ENCODE measurements around the gene GRIK4. TPM values are rescaled to one million over a fixed set of nuclear protein-coding genes. Genes with fewer than 3 reads are reported as not detected.

The GRIK4 gene
- total RNA-seq, 2 experiments from 2014 or later: not detected

- no peaks in the 10 kb centered on the region for H3K36me3 Mint-ChIP-seq (ENCODE audit: low read depth)
- no peak for ATAC-seq
- intact Hi-C loops (cut with micrococcal nuclease): no loop called here
- no peaks in the 10 kb centered on the region for H3K9me3 Mint-ChIP-seq
- H3K4me1 Mint-ChIP-seq (ENCODE audit: low read depth): no peaks in the 10 kb centered on the region
- H3K27ac Mint-ChIP-seq: no peak overlapping the region
- POLR2A ChIA-PET: no interaction called here
- H3K27me3 Mint-ChIP-seq: peaks cover 12% of the 10 kb centered on the region
- CTCF ChIA-PET: no interaction called here
- H3K4me3 Mint-ChIP-seq: no peak overlapping the region
- no peak for DNase-seq
- TF ChIP-seq, protein P1, sequence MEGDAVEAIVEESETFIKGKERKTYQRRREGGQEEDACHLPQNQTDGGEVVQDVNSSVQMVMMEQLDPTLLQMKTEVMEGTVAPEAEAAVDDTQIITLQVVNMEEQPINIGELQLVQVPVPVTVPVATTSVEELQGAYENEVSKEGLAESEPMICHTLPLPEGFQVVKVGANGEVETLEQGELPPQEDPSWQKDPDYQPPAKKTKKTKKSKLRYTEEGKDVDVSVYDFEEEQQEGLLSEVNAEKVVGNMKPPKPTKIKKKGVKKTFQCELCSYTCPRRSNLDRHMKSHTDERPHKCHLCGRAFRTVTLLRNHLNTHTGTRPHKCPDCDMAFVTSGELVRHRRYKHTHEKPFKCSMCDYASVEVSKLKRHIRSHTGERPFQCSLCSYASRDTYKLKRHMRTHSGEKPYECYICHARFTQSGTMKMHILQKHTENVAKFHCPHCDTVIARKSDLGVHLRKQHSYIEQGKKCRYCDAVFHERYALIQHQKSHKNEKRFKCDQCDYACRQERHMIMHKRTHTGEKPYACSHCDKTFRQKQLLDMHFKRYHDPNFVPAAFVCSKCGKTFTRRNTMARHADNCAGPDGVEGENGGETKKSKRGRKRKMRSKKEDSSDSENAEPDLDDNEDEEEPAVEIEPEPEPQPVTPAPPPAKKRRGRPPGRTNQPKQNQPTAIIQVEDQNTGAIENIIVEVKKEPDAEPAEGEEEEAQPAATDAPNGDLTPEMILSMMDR (IDR thresholded peaks at IDR 0.05): no peak
Measured at GRCh38 chr11:120663142-120663541, 151.6 kb downstream of the GRIK4 start.

- intact Hi-C loops (cut with micrococcal nuclease): no loop called here
- peaks cover 11% of the 10 kb centered on the region for H3K27me3 Mint-ChIP-seq
- ATAC-seq (no peak), DNase-seq (no peak)
- no peak overlapping the region for H3K4me3 Mint-ChIP-seq
- TF ChIP-seq, protein P1 (IDR thresholded peaks at IDR 0.05): no peak
- no peak overlapping the region for H3K27ac Mint-ChIP-seq
- CTCF ChIA-PET: interaction anchor here (0.9 to 1.0 kb wide), 2 partner anchors 19 to 154 kb away, joined by 3 read pairs; partner anchors contain the start of gene GRIK4
- H3K36me3 Mint-ChIP-seq (ENCODE audit: low read depth): no peaks in the 10 kb centered on the region
- H3K9me3 Mint-ChIP-seq: no peaks in the 10 kb centered on the region
- H3K4me1 Mint-ChIP-seq (ENCODE audit: low read depth): no peaks in the 10 kb centered on the region
- POLR2A ChIA-PET: no interaction called here
Measured at GRCh38 chr11:120666121-120666639, 154.6 kb downstream of the GRIK4 start.

- H3K4me1 Mint-ChIP-seq (ENCODE audit: low read depth): no peaks in the 10 kb centered on the region
- POLR2A ChIA-PET: no interaction called here
Measured at GRCh38 chr11:120667281-120667680, 155.7 kb downstream of the GRIK4 start.

GRCh38 chr11:120667934-120668333 is 156.4 kb downstream of the GRIK4 start:
- ChIA-PET POLR2A (no interaction called here), CTCF (interaction anchor here (2.0 kb wide), 1 partner anchor 17 kb away, joined by 4 read pairs; no protein-coding TSS in a partner anchor)
- TF ChIP-seq, protein P1 (IDR thresholded peaks at IDR 0.05): no peak
- H3K36me3 Mint-ChIP-seq (ENCODE audit: low read depth): no peaks in the 10 kb centered on the region
- DNase-seq: no peak
- no peak overlapping the region for H3K27ac Mint-ChIP-seq
- peaks cover 14% of the 10 kb centered on the region for H3K27me3 Mint-ChIP-seq
- H3K4me1 Mint-ChIP-seq (ENCODE audit: low read depth): no peaks in the 10 kb centered on the region
- intact Hi-C loops (cut with micrococcal nuclease): no loop called here
- H3K4me3 Mint-ChIP-seq: no peak overlapping the region
- H3K9me3 Mint-ChIP-seq: no peaks in the 10 kb centered on the region
- ATAC-seq: no peak

More at GRCh38 chr11:120667281-120667680, 155.7 kb downstream of the GRIK4 start:
- CTCF ChIA-PET: interaction anchor here (0.9 to 1.0 kb wide), 2 partner anchors 18 to 156 kb away, joined by 3 read pairs; partner anchors contain the start of gene GRIK4
- intact Hi-C loops (cut with micrococcal nuclease): no loop called here
- DNase-seq: peak; percentile 4
- Mint-ChIP-seq H3K27me3 (peaks cover 13% of the 10 kb centered on the region), H3K27ac (no peak overlapping the region), H3K4me3 (no peak overlapping the region), H3K9me3 (no peaks in the 10 kb centered on the region), H3K36me3 (ENCODE audit: low read depth) (no peaks in the 10 kb centered on the region)
- no peak for ATAC-seq
- TF ChIP-seq, protein P1 (IDR thresholded peaks at IDR 0.05): no peak

DNA sequence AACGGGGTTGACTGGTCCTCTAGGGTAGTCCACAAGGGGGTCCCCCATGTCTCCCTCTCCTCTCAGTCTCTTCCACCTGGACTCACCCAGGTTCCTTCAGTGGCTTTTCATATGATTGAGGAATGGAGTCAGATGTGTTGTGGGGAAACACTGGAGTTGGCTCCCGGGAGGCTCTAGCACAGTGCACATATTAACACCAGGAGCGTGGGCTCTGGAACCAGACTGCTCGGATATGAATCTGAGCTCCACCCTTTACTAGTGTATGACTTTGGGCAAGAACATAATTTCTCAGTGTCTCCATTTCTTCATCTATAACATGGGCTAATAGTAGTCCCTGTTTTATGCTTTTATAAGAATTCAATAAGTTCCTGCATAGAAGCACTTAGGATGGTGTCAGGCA is 157.0 kb downstream of the GRIK4 start:
- no peak overlapping the region for H3K27ac Mint-ChIP-seq
- intact Hi-C loops (cut with micrococcal nuclease): no loop called here
- POLR2A ChIA-PET: interaction anchor here (0.6 kb wide), 1 partner anchor 1142 kb away, joined by 3 read pairs; no protein-coding TSS in a partner anchor
- H3K4me1 Mint-ChIP-seq (ENCODE audit: low read depth): no peaks in the 10 kb centered on the region
- CTCF ChIA-PET: interaction anchor here (2.0 kb wide), 1 partner anchor 17 kb away, joined by 4 read pairs; no protein-coding TSS in a partner anchor
- H3K36me3 Mint-ChIP-seq (ENCODE audit: low read depth): no peaks in the 10 kb centered on the region
- ATAC-seq: no peak
- peaks cover 16% of the 10 kb centered on the region for H3K27me3 Mint-ChIP-seq
- no peak overlapping the region for H3K4me3 Mint-ChIP-seq
- H3K9me3 Mint-ChIP-seq: no peaks in the 10 kb centered on the region
- TF ChIP-seq, protein P1 (IDR thresholded peaks at IDR 0.05): no peak
- no peak for DNase-seq
